Measurements from ENCODE around the gene GAS2L1. TPM values are rescaled to one million over a fixed set of nuclear protein-coding genes. Genes with fewer than 3 reads are reported as not detected.

Gene GAS2L1
- total and polyA plus RNA-seq, 4 donors: 3.8 to 40.1 (median 16.3) TPM

DNA sequence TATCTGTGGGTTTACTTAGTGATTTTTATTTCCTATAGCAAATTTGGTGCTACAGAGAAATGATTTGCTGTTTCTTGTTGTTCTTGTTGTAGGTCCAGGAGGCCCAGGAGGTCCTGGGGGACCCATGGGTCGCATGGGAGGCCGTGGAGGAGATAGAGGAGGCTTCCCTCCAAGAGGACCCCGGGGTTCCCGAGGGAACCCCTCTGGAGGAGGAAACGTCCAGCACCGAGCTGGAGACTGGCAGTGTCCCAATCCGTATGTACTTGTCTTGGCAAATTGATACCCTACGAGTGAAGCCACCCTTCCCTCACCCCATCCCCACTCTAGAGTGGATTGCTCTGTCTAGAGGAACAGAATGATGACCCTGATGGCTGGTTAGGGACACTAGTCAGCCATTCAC lies 7.8 kb upstream of the GAS2L1 start:
- no peaks in the 10 kb centered on the region for H3K27me3 ChIP-seq (ENCODE audit: control insufficient read depth in 3 of 3, insufficient read depth in 3 of 3, low read length in 2 of 3)
- TF ChIP-seq, protein P1, sequence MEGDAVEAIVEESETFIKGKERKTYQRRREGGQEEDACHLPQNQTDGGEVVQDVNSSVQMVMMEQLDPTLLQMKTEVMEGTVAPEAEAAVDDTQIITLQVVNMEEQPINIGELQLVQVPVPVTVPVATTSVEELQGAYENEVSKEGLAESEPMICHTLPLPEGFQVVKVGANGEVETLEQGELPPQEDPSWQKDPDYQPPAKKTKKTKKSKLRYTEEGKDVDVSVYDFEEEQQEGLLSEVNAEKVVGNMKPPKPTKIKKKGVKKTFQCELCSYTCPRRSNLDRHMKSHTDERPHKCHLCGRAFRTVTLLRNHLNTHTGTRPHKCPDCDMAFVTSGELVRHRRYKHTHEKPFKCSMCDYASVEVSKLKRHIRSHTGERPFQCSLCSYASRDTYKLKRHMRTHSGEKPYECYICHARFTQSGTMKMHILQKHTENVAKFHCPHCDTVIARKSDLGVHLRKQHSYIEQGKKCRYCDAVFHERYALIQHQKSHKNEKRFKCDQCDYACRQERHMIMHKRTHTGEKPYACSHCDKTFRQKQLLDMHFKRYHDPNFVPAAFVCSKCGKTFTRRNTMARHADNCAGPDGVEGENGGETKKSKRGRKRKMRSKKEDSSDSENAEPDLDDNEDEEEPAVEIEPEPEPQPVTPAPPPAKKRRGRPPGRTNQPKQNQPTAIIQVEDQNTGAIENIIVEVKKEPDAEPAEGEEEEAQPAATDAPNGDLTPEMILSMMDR (IDR thresholded peaks at IDR 0.05; ENCODE audit: control extremely low read depth, extremely low read depth): no peak
- no peak overlapping the region for H3K9ac ChIP-seq (ENCODE audit: insufficient read depth in 1 of 2, low read length in 2 of 2)
- peaks cover 45 to 58% (median 52%) of the 10 kb centered on the region in 4 donors for H3K36me3 ChIP-seq (ENCODE audit: control insufficient read depth in 4 of 4, insufficient read depth in 4 of 4, low read length in 4 of 4)
- H3K27ac ChIP-seq (ENCODE audit: low read depth in 1 of 2, low read length in 1 of 2): no peak overlapping the region
- H3K4me3 ChIP-seq: no peak overlapping the region
- no peak for ATAC-seq (ENCODE audit: insufficient read depth, low FRiP score)
- H3K4me1 ChIP-seq (ENCODE audit: control insufficient read depth in 5 of 5, insufficient read depth in 5 of 5, low read length in 5 of 5): peaks cover 0 to 7% (median 0%) of the 10 kb centered on the region in 5 donors
- WGBS, 2 donors: 84 to 87% methylated on average over 8 of the region's 8 CpGs
- H3K9me3 ChIP-seq (ENCODE audit: control insufficient read depth in 4 of 4, insufficient read depth in 3 of 4, low read length in 3 of 4): no peaks in the 10 kb centered on the region
- DNase-seq: no peak

DNA sequence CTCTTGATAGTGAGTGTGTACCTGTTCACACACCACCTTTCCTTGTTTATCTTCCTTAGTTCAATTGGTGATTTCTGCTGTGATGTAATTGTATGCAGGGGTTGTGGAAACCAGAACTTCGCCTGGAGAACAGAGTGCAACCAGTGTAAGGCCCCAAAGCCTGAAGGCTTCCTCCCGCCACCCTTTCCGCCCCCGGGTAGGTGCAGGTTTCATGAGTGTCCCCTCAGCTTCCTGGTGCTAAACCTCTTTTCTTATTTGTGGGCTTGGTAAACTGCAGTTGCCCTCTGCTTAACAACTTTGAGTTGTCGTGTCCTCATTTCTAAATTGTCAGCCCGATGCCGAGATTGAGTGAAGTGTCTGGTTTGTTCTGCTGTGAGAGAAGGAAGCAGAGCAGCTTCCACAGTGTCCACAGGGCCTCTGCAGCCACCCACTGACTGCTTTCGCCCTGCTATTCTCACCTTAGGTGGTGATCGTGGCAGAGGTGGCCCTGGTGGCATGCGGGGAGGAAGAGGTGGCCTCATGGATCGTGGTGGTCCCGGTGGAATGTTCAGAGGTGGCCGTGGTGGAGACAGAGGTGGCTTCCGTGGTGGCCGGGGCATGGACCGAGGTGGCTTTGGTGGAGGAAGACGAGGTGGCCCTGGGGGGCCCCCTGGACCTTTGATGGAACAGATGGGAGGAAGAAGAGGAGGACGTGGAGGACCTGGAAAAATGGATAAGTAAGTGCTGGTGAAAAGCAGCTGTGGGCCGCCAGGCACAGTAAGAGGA lies 7.1 kb upstream of the GAS2L1 start:
- no peak for ATAC-seq (ENCODE audit: insufficient read depth, low FRiP score)

DNA sequence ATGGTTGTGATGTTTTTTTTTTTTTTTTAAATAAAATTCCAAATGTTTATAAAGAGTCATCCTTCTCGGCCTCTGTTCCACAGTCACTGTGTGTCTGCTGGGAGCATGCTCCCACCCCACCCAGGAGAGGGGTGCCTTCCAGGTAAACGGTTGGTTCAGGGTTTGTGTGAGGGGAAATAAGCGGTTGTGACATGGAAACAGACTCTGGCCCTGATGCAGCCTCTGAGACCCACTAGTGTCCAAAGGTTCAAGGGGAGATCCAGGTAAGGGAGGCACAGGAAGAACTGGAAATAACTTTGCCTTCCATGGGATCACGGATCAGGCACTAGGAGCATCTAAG lies 6.0 kb upstream of the GAS2L1 start:
- no peak overlapping the region for H3K4me3 ChIP-seq
- no peak for DNase-seq
- TF ChIP-seq, protein P1 (IDR thresholded peaks at IDR 0.05; ENCODE audit: control extremely low read depth, extremely low read depth): no peak

More for the DNA sequence above, 7.1 kb upstream of the GAS2L1 start:
- no peaks in the 10 kb centered on the region for H3K27me3 ChIP-seq (ENCODE audit: control insufficient read depth in 3 of 3, insufficient read depth in 3 of 3, low read length in 2 of 3)
- no peak overlapping the region for H3K4me3 ChIP-seq
- H3K36me3 ChIP-seq (ENCODE audit: control insufficient read depth in 4 of 4, insufficient read depth in 4 of 4, low read length in 4 of 4): peaks cover 41 to 54% (median 49%) of the 10 kb centered on the region in 4 donors
- no peak overlapping the region for H3K9ac ChIP-seq (ENCODE audit: insufficient read depth in 1 of 2, low read length in 2 of 2)
- no peak overlapping the region for H3K27ac ChIP-seq (ENCODE audit: low read depth in 1 of 2, low read length in 1 of 2)
- no peaks in the 10 kb centered on the region for H3K9me3 ChIP-seq (ENCODE audit: control insufficient read depth in 4 of 4, insufficient read depth in 3 of 4, low read length in 3 of 4)
- TF ChIP-seq, protein P1 (IDR thresholded peaks at IDR 0.05; ENCODE audit: control extremely low read depth, extremely low read depth): no peak
- DNase-seq: no peak
- WGBS, 2 donors: 91 to 92% methylated on average over 19 of the region's 19 CpGs
- peaks cover 0 to 7% (median 0%) of the 10 kb centered on the region in 5 donors for H3K4me1 ChIP-seq (ENCODE audit: control insufficient read depth in 5 of 5, insufficient read depth in 5 of 5, low read length in 5 of 5)

More for the DNA sequence above, 6.0 kb upstream of the GAS2L1 start:
- peaks cover 0 to 7% (median 0%) of the 10 kb centered on the region in 5 donors for H3K4me1 ChIP-seq (ENCODE audit: control insufficient read depth in 5 of 5, insufficient read depth in 5 of 5, low read length in 5 of 5)
- H3K9me3 ChIP-seq (ENCODE audit: control insufficient read depth in 4 of 4, insufficient read depth in 3 of 4, low read length in 3 of 4): no peaks in the 10 kb centered on the region
- no peaks in the 10 kb centered on the region for H3K27me3 ChIP-seq (ENCODE audit: control insufficient read depth in 3 of 3, insufficient read depth in 3 of 3, low read length in 2 of 3)
- no peak overlapping the region for H3K9ac ChIP-seq (ENCODE audit: insufficient read depth in 1 of 2, low read length in 2 of 2)
- no peak for ATAC-seq (ENCODE audit: insufficient read depth, low FRiP score)
- 70 to 76% methylated on average over 4 of the region's 4 CpGs for WGBS, 2 donors
- no peak overlapping the region for H3K27ac ChIP-seq (ENCODE audit: low read depth in 1 of 2, low read length in 1 of 2)
- peaks cover 41 to 46% (median 43%) of the 10 kb centered on the region in 4 donors for H3K36me3 ChIP-seq (ENCODE audit: control insufficient read depth in 4 of 4, insufficient read depth in 4 of 4, low read length in 4 of 4)
